Measurements from ENCODE around the gene CSTF1. TPM values are rescaled to one million over a fixed set of nuclear protein-coding genes. Genes with fewer than 3 reads are reported as not detected.

CSTF1 gene
- total RNA-seq, 2 donors from 2014 or later: 35.1 to 40.2 TPM

DNA sequence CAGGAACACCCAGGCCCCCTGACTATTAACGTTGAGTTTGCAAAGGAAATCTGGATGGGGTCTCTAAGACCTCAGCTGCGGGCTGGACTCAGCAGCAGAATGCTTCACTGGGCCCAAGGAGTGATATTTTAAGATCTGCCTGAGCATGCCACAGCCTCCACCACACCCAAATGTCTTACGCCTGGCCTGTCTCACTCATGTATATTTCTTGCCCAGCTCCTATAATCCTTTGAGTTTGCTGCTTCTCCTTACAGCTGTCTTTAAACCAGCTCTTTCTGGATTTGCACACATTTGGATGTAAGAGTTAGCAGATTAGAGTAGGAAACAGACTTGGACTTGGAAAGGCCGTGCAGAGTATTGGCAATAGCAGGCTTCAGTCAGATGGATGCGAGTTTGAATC is 36.0 kb downstream of the CSTF1 start:
- no peaks in the 10 kb centered on the region for H3K27me3 ChIP-seq (replicated peaks; ENCODE audit: insufficient read depth)
- no peaks in the 10 kb centered on the region for H3K4me1 ChIP-seq (replicated peaks)
- TF ChIP-seq POLR2A (IDR thresholded peaks at IDR 0.05) (no peak), CTCF (IDR thresholded peaks at IDR 0.05) (no peak), POLR2AphosphoS5 (IDR thresholded peaks at IDR 0.05) (no peak)
- intact Hi-C loops (cut with DNase I): no loop called here
- no peak overlapping the region for H3K4me3 ChIP-seq
- no peak for DNase-seq (ENCODE audit: low spot score)
- H3K27ac ChIP-seq: no peak overlapping the region
- H3K36me3 ChIP-seq: no peaks in the 10 kb centered on the region
- WGBS: 93% methylated on average over 5 of the region's 5 CpGs
- H3K9me3 ChIP-seq: no peaks in the 10 kb centered on the region

DNA sequence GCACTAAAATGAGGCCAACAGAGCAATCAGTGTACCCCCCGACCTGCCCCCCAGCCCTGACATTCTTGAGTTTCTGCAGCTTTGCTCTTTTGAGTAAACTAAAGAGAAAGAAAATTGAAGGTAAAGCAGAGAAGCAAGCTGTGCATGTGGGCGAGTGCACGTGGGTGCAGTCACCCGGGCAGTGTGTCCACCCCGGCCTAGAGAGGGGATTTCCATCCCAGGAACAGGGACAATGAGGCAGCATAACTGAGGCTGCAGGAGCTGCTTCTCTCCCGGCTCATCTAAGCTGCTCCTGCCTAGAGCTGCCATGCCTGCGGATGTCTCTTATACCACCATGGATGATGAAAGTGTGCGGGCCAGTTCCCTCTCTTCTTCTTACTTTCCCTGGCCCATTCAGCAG is 36.4 kb downstream of the CSTF1 start:
- intact Hi-C loops (cut with DNase I): no loop called here
- WGBS: 74% methylated on average over 8 of the region's 8 CpGs
- no peak for DNase-seq (ENCODE audit: low spot score)
- H3K4me1 ChIP-seq (replicated peaks): no peaks in the 10 kb centered on the region
- H3K27me3 ChIP-seq (replicated peaks; ENCODE audit: insufficient read depth): no peaks in the 10 kb centered on the region
- H3K36me3 ChIP-seq: no peaks in the 10 kb centered on the region
- no peak overlapping the region for H3K27ac ChIP-seq
- TF ChIP-seq POLR2AphosphoS5 (IDR thresholded peaks at IDR 0.05) (no peak), CTCF (IDR thresholded peaks at IDR 0.05) (no peak), POLR2A (IDR thresholded peaks at IDR 0.05) (no peak)
- H3K4me3 ChIP-seq: no peak overlapping the region
- H3K9me3 ChIP-seq: no peaks in the 10 kb centered on the region

DNA sequence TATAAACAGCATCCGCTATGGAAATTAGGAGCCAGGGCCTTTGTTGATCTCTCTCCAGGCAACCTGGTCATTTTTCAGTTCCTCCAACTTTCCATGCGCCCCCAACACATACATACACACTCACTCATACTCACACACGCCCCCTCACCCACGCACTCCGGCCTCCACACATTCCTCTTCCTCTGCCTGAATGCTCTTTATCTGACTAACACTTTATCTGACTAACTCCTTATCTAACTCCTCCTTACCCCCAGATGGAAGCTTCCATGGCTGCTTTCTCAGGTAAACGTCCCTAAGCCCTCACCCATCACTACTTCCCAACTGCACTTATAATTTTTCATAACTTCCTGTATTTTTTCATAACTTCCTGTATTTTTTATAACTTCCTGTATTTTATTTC is 37.1 kb downstream of the CSTF1 start:
- H3K36me3 ChIP-seq: no peaks in the 10 kb centered on the region
- no peaks in the 10 kb centered on the region for H3K9me3 ChIP-seq
- intact Hi-C loops (cut with DNase I): no loop called here
- DNase-seq (ENCODE audit: low spot score): no peak
- H3K27me3 ChIP-seq (replicated peaks; ENCODE audit: insufficient read depth): no peaks in the 10 kb centered on the region
- H3K4me1 ChIP-seq (replicated peaks): no peaks in the 10 kb centered on the region
- no peak overlapping the region for H3K4me3 ChIP-seq
- 78% methylated on average over 6 of the region's 6 CpGs for WGBS
- H3K27ac ChIP-seq: no peak overlapping the region
- no peak for TF ChIP-seq CTCF (IDR thresholded peaks at IDR 0.05)
- TF ChIP-seq POLR2AphosphoS5 (IDR thresholded peaks at IDR 0.05): no peak
- TF ChIP-seq POLR2A (IDR thresholded peaks at IDR 0.05): no peak

GRCh38 chr20:56429941-56430340 is 37.5 kb downstream of the CSTF1 start:
- H3K4me1 ChIP-seq (replicated peaks): no peaks in the 10 kb centered on the region

More at GRCh38 chr20:56429941-56430340, 37.5 kb downstream of the CSTF1 start:
- TF ChIP-seq POLR2A (IDR thresholded peaks at IDR 0.05): no peak
- no peak for TF ChIP-seq POLR2AphosphoS5 (IDR thresholded peaks at IDR 0.05)
- no peak for TF ChIP-seq CTCF (IDR thresholded peaks at IDR 0.05)
- no peak for DNase-seq (ENCODE audit: low spot score)
- WGBS: 64% methylated on average over 4 of the region's 4 CpGs
- H3K36me3 ChIP-seq: no peaks in the 10 kb centered on the region
- H3K27me3 ChIP-seq (replicated peaks; ENCODE audit: insufficient read depth): no peaks in the 10 kb centered on the region
- no peaks in the 10 kb centered on the region for H3K9me3 ChIP-seq
- no peak overlapping the region for H3K27ac ChIP-seq
- H3K4me3 ChIP-seq: no peak overlapping the region
- intact Hi-C loops (cut with DNase I): no loop called here

All from prostate gland (tissue), 2 donors.